GDM1 (cell line): ENCODE data around the gene FOXC2.

Experiments
- DNase-seq: peaks from one replicate; lab custom pipeline; 2025; lab: John Stamatoyannopoulos, UW

The FOXC2 gene

GRCh38 chr16:86618431-86619238 lies 52.0 kb downstream of the FOXC2 start:
- DNase-seq, result no peak
